NCI-H1694 (cell line): ENCODE data around the gene UAP1L1.

ENCODE experiments used
- DNase-seq: peaks from one replicate; lab custom pipeline; 2025; lab: John Stamatoyannopoulos, UW

Gene UAP1L1

DNA sequence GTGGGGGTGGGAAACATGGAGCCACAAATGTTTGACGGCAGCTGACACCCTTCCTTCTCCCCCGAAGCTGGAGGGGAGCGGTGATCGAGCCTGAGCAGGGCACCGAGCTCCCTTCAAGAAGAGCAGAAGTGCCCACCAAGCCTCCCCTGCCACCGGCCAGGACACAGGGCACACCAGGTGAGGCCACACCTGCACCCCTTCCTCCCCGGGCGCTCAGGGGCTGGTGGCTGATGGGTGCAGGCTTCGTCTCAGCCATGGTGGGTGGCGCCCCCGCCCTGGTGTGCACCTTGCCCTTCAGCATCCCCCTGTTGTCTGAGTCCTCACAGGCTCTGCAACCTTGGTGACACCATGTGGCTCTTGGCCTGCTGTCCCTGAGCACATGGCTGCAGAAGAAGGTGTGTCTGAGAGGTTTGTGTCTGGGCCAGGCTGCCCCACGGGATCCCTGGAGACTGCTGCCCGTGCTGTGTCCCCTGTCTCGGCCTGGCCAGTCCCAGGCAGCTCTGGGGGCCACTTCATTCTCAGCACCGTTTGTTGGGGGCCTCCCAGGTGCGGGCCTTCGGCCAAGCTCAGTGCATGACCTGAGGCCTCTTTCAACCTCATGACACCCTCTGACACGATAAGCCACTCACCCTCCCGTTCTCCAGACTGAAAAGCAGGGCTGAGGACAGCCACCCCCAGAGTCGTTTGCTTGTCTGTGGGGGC, 20.6 kb downstream of the UAP1L1 start:
- DNase-seq: no peak

GRCh38 chr9:137099231-137099630, 21.9 kb downstream of the UAP1L1 start:
- DNase-seq: no peak

DNA sequence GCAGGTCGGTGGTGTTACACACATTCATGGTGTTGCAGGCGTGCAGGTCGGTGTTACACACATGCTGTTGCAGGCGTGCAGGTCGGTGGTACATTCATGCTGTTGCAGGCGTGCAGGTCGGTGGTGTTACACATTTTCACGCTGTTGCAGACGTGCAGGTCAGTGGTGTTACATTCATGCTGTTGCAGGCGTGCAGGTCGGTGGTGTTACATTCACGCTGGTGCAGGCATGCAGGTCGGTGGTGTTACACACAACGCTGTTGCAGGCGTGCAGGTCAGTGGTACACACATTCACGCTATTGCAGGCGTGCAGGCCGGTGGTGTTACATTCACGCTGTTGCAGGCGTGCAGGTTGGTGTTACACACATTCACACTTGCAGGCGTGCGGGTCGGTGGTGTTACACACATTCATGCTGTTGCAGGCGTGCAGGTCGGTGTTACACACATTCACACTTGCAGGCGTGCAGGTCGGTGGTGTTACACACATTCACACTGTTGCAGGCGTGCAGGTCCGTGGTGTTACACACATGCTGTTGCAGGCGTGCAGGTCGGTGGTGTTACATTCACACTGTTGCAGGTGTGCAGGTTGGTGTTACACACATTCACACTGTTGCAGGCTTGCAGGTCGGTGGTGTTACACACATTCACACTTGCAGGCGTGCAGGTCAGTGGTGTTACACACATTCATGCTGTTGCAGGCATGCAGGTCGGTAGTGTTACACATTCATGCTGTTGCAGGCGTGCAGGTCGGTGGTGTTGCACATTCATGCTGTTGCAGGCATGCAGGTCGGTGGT, 26.1 kb downstream of the UAP1L1 start:
- DNase-seq: no peak

GRCh38 chr9:137105814-137106661, 28.7 kb downstream of the UAP1L1 start:
- DNase-seq: no peak

- no peak for DNase-seq
Measured at GRCh38 chr9:137106662-137107250, 29.4 kb downstream of the UAP1L1 start.

DNA sequence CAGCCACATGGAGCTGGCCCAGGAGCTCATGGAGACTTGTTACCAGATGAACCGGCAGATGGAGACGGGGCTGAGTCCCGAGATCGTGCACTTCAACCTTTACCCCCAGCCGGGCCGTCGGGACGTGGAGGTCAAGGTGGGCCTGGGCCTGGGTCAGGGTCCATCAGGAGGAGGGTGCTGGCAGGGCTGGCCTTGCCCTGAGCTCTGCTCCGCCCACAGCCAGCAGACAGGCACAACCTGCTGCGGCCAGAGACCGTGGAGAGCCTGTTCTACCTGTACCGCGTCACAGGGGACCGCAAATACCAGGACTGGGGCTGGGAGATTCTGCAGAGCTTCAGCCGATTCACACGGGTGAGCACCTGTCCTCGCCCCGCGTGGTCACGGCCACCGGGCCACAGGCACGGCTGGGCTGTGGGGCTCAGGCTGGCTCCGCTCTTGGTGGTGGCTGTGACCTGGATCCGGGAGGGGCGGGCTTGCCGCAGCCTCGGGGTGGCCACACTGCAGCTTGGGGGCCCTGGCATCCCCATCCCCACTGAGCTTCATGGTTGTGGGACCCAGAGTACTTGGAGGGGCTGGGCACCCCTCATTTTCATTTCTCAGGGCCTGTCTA, 30.1 kb downstream of the UAP1L1 start:
- DNase-seq: no peak

GRCh38 chr9:137107982-137108381, 30.7 kb downstream of the UAP1L1 start:
- DNase-seq: no peak

DNA sequence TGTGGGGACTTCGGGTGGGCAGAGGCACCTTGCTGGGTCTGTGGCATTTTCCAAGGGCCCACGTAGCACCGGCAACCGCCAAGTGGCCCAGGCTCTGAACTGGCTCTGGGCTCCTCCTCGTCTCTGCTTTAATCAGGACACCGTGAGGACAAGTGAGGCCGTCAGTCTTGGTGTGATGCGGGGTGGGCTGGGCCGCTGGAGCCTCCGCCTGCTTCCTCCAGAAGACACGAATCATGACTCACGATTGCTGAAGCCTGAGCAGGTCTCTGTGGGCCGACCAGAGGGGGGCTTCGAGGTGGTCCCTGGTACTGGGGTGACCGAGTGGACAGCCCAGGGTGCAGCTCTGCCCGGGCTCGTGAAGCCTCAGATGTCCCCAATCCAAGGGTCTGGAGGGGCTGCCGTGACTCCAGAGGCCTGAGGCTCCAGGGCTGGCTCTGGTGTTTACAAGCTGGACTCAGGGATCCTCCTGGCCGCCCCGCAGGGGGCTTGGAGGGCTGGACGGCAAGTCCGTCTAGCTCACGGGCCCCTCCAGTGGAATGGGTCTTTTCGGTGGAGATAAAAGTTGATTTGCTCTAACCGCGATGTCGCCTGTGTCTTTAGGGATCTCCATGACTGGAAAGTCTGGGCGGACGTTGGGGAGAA, 31.4 kb downstream of the UAP1L1 start:
- no peak for DNase-seq

DNA sequence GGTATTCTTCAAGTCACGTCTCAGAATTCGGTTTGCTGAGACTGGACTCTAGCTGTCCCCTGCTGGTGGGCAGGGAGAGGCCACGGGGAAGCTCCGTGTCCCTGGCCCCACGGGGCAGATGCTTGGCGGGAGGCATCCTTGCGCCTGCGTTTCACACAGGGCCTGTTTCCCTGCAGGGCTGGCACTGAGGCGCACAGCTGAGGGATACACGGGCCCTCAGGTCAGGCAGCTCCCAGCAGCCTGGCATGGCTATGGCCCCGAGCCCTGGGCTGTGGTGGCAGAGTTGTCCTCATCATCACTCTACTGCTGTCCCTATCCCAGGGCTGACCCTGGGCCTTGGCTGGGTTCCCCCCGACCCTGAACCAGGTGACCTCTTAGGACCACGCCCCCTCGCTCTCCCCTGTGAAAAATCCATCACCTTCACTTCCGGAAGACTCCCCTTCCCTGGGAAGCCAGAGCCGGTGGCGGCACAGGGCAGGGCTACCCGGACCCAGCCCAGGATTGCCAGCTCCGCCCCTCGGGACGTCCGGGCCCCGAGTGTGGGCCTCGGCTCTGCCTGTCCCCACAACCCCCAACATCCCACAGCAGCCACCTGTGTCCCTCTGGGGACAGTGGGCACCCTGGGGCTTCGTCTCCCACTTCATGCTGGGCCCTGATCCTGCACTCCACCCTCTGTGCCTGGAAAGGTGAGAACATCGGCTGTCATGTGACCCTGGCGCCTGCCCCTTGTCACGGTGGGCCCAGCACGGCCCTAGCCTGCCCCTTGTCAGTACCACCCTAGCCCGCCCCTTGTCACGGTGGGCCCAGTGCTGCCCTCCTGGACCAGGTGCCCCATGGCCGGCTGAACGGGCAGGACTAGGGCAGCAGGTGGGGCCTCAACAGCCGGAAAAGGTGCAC, 32.2 kb downstream of the UAP1L1 start:
- no peak for DNase-seq

GRCh38 chr9:137110147-137110910, 33.0 kb downstream of the UAP1L1 start:
- no peak for DNase-seq

- no peak for DNase-seq
Measured at GRCh38 chr9:137110911-137111787, 33.8 kb downstream of the UAP1L1 start.

GRCh38 chr9:137111788-137112563, 34.7 kb downstream of the UAP1L1 start:
- no peak for DNase-seq

DNA sequence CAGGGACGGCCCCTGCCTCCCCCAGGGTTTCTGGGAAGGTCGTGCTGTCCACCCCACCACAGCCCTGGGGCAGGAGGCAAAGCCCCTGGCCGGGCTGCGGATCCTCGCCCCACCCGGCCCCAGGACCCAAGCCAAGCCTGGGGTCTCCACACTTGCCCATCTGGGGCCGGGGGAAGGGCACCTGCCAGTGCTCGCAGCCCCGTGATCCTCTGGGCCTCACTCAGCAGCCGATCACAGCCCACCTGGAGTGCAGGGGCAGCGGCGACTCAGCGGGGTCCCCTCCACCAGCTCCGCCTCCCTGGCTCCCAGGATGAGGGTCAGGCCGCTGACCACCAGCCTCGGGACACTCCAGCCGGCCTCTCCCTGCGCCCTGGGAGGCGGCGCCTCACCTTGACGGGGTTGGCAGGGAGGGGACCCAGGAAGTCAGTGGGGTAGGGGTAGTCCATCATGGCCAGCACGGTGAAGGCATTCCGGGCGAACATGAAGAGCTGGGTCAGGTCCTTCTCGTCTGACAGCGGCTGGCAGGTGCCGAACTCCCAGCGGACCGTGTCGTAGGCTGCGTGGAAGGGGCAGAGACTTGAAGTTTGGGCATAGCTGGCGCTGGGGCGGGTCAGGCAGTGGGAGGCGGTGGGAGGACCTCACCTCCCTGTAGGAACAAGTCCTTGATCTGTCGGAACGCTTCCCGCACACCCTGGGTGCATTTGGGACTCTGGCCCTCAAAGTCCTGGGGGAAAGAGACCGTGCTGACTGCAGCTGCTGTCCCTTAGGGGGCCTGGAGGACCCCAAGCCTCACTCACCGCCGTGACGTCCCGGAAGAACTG, 35.5 kb downstream of the UAP1L1 start:
- DNase-seq: no peak

DNA sequence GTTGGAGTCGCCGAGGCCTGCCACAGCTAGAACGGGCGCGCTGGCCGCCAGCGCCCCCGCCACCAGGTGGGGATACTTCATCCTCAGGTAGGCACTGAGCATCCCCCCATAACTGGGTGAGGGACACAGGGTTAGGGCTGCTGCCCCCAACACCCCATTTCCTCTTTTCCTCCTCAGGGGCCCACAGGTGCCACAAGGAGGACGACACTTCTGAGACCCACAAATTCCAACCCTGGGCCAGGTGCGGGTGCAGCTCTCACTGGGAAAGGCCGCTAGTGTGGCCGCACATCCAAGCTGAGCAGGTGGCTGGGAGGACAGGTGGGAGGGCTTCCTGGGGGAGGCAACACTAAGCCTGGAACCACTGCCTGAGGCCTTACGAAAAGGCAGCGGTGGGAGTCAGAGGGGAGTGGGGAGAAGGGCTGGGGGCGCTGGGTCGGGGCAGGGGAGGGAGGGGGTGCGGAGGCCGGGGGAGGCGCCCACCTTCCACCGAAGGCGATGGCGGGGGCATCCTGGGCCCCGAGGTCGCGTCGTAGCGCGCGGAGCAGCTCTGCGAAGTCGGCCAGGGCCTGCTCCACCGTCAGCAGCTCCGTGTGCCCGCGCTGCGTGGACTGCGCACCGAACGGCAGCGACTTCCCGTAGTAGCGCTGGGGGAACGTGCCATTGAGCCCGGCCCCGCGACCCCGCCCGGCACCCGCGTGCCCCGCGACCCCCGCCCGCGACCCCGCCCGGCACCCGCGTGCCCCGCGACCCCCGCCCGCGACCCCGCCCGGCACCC, 36.3 kb downstream of the UAP1L1 start:
- DNase-seq: no peak

DNA sequence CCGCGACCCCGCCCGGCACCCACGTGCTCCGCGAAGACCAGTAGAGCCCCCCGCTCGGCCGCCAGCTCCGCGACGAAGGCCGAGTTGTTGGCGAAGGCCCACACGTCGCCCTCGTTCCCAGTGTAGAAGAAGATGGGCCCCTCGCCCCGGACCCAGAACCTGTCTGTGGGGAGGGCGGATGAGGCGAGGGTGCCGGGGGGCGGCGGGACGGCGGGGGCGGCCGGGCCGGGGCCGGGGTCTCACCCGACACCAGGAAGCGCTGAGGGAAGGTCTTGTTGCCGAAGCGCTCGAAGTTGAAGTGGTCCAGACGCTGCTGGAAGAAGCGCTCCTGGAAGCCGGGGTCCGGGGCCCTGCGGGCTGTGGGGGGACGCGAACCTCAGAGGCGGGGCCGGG, 36.9 kb downstream of the UAP1L1 start:
- no peak for DNase-seq
